NCI-H2196 treated with DMSO at 0.1 percent for 48 hours (cell line): ENCODE data around the gene NR6A1.

Experiments
- DNase-seq: peaks from one replicate; lab custom pipeline; 2025; ENCODE audit not compliant: unreplicated experiment; lab: John Stamatoyannopoulos, UW

The NR6A1 gene

GRCh38 chr9:124537926-124538325, 233.2 kb downstream of the NR6A1 start:
- no peak for DNase-seq

- DNase-seq = no peak
These were observed 235.3 kb downstream of the NR6A1 start for GRCh38 chr9:124535846-124536245.

GRCh38 chr9:124532897-124533296, 238.2 kb downstream of the NR6A1 start:
- no peak for DNase-seq

GRCh38 chr9:124531115-124531514, 240.0 kb downstream of the NR6A1 start:
- DNase-seq = no peak

- no peak for DNase-seq
These were observed 240.9 kb downstream of the NR6A1 start for GRCh38 chr9:124530246-124530645.

GRCh38 chr9:124527781-124528180, 243.3 kb downstream of the NR6A1 start:
- DNase-seq = no peak

- DNase-seq = no peak
These were observed 244.9 kb downstream of the NR6A1 start for GRCh38 chr9:124526174-124526573.

GRCh38 chr9:124522121-124523098, 248.7 kb downstream of the NR6A1 start:
- no peak for DNase-seq

- no peak for DNase-seq
These were observed 250.0 kb downstream of the NR6A1 start for GRCh38 chr9:124521142-124521541.

GRCh38 chr9:124520206-124520596, 250.9 kb downstream of the NR6A1 start:
- DNase-seq = no peak

GRCh38 chr9:124518116-124518515, 253.0 kb downstream of the NR6A1 start:
- no peak for DNase-seq

GRCh38 chr9:124517600-124517999, 253.5 kb downstream of the NR6A1 start:
- DNase-seq = no peak

GRCh38 chr9:124514874-124515273, 256.2 kb downstream of the NR6A1 start:
- DNase-seq = no peak

GRCh38 chr9:124514125-124514524, 257.0 kb downstream of the NR6A1 start:
- no peak for DNase-seq

- no peak for DNase-seq
These were observed 257.6 kb downstream of the NR6A1 start for GRCh38 chr9:124513376-124513994.

- no peak for DNase-seq
These were observed 258.3 kb downstream of the NR6A1 start for GRCh38 chr9:124512806-124513204.

- DNase-seq = no peak
These were observed 259.0 kb downstream of the NR6A1 start for GRCh38 chr9:124511891-124512805.

- DNase-seq = no peak
These were observed 259.7 kb downstream of the NR6A1 start for GRCh38 chr9:124511426-124511840.

- DNase-seq = no peak
These were observed 260.3 kb downstream of the NR6A1 start for GRCh38 chr9:124510650-124511425.

GRCh38 chr9:124507880-124508423, 263.2 kb downstream of the NR6A1 start:
- no peak for DNase-seq
